ENCODE data around the gene MYO9B. TPM values are rescaled to one million over a fixed set of nuclear protein-coding genes. Genes with fewer than 3 reads are reported as not detected.
"Not testable (repeated sequence)": the region's sequence is repeated elsewhere in the genome, so short reads cannot be mapped to it uniquely, and the experiment has no call there.

Gene MYO9B
- total RNA-seq, 1 donor from 2014 or later, result 27.5 TPM

DNA sequence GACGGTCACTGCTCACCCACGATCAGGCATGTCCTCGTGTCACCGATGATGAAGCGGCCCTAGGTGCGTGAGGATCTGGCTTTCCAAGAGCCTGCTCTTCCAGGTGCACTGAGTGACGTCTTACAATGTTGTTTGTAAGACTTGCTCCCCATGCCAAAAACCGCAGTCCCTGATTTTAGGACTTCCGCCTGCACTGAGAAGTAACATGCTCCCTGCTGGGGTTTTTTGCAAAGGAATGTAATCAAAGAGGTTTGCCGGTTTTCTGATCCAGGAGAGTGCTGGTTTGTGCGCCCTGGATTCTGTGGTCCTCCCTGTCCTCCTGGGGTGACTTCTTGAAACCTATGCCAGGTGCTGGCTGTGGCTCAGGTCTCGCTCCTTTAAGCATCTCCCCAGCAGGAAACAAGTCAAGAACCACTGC, 38.8 kb downstream of the MYO9B start:
- DNase-seq, result no peak

DNA sequence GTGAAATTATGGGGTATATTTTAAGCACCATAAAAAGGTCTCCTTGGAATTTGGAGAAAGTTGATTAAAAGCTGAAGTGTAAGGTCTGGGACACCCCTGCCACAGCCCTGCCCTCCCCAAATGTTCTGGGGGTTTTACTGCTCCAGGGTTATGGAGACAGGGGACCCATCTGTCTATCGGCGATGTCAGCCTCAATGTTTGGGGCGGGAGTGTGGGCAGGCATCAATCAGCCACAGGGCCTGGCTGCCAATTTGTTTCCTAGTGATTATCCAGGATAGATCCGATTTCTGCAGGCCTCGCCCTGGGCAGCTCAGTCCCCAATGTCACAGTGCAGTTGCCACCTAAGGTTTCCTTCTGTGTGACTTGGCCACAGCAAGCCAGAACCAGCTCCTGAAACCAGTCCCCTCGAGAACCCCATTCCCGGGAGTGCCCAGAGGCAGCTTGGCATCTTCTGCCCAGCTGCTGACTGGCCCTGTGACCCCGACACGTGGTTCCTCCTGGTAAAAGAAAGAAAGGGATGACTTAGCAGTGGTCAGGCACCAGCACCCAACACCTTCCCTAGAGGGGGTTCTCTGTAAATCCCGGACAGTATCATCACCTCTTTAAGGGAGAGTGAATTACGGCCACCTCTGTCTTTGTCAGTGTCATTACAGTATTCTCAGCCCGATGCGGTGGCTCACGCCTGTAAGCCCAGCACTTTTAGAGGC, 41.6 kb downstream of the MYO9B start:
- no peak for DNase-seq

DNA sequence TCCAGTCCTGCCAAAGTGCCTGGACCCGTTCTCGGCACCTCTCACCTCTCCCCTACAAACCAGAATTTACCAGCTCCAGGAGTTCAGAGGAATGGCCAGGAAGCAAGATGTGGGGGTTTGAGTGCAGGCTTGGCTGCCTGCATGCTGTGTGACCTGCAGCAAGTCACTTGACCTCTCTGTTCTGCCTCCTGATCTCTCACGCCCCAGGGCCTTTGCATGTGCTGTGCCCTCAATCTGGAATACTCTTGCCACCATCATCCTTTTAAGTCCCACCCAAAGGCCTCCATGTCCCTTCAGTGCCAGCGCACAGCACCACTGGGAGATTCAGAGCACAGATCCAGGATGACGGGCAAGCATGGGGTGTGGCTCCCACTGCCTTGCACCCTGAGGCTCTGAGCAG, 43.4 kb downstream of the MYO9B start:
- no peak for DNase-seq

DNA sequence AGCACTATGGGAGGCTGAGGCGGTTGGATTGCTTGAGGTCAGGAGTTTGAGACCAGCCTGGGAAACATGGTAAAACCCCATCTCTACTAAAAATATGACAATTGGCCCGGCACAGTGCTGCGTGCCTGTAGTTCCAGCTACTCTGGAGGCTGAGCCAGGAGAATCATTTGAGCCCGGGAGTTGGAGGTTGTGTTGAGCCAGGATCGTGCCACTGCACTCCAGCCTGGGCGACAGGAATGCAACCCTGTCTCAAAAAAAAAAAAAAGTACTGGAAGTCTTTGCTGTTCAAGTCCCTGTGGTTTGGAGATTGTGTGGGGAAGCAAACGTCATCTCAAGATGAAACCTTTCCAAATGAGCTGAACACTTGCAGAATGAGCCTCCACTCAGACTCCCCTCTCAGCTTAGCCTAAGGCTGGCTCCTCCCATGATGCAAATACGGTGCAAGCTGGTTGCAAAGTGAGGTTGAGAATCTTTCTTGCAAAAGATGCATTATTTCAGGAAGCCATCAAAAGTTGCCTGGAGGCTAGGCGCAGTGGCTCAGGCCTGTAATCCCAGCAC, 46.2 kb downstream of the MYO9B start:
- no peak for DNase-seq

DNA sequence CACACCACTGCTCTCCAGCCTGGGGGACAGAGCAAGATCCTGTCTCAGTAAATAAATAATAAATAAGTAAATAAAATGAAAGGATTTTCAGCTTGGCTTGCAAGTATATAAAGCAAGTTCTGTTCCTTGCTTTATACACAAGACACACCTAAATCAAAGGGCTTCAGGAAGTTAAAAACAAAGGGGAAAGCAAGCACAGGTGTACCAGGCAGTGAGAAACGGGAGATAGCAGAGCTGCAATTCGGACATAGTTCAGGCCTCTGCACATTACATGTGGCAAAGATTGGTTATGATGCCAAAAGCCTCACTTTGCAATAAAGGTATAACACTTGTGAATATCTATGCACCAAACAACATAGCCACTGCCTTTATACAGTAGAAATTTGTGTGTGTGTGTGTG, 47.5 kb downstream of the MYO9B start:
- DNase-seq, result no peak

DNA sequence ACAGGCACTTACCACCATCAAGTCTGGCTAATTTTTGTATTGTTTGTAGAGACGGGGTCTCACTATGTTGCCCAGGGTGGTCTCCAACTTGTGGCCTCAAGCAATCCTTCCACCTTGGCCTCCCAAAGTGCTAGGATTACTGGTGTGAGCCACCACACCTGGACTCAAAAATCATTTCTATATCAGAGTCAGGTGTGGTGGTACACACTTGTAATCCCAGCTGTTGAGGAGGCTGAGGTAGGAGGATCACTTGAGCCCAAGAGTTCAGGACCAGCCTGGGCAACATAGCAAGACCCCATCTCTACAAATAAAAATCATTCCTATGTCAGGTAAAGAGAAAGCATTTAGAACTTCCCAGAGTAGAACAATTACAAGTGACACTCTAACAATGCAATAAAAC, 48.4 kb downstream of the MYO9B start:
- DNase-seq, result no peak

DNA sequence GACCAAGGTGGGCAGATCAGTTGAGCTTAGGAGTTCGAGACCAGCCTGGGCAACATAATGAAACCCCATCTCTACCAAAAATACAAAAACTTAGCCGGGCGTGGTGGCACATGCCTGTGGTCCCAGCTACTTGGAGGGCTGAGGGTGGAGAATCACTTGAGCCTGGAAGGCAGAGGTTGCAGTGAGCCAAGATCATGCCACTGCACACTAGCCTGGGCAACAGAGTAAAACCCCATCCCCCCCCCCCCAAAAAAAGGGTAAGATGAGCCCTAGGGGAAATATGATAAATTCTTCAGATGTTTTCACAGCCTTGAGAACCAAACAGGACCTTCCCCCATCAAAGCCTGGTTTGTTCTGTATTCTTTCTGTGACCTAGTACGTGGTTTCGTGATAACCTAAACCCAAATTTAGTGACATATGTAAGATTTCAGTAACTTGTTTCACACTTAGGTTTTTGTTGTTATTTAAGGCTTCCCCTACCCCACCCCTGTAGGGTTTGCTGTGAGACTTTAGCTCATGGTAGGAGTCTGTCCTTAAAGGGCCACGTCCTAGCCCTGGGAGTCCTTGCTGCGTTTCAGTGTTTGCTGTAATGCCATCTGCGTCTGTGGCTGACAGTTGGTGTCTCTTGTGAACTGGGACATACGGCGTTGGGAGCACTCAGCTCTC, 49.6 kb downstream of the MYO9B start:
- no peak for DNase-seq

DNA sequence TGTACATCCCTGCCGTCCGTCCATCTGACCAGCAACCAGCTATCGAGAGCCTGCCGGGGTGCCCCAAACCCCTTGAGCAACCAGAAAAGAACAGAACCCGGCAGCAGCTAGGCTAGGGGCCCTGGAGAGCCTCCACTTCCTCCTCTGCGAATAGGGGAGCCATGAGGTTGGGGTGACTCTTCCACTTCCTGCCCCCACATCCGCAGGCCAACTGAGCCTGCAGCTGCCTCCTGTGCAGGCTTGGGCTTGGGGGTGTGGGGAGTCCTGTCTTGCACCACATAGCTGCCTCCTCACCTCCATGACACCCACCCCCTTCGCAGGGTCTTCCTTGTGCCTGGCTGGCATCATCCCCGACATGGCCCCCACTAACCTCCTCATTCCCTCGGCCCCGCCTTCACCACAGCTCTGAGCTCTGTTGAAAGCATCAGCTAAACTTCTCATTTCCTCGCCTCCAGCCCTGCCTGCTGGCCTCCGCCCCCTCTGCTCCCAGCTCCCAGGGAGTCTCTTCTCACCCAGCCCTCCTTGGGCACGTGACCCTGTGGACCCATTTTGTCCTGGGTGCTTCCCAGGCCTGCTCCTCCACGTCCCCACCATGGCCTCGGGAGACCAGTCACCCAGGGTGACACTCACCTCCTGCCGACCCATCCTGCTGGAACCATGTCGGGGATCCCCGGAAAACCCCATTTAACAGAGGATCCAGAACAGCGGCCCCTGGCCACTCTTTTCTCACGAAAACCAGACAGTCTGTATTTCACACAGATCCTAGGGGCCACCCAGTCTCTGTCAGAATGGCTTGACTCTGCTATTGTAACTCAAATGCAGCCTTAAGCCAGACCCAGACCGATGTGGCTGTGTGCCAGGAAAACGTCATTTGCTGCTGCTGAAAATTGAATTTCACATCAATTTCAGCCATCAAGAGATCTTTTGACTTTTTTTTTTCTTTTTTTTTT, 50.4 kb downstream of the MYO9B start:
- peak; percentile 24 for DNase-seq

DNA sequence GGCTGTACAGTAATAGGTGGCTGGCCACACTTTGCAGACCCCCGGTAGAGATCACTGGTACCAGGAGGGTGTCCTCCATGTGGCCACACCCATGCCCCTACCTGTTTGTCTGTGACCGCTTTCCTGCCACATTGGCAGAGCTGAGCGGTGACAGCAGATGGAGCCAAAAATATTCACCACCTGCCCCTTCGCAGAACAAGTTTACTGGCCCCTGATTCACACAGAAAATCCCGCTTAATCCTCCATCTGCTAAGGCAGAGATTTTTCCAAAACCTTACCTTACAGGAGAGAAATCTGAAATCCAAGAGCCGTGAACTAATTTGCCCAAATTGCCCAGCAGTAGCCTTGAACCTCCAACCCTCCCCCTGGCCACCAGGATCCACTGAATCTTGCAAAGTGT, 52.1 kb downstream of the MYO9B start:
- no peak for DNase-seq

DNA sequence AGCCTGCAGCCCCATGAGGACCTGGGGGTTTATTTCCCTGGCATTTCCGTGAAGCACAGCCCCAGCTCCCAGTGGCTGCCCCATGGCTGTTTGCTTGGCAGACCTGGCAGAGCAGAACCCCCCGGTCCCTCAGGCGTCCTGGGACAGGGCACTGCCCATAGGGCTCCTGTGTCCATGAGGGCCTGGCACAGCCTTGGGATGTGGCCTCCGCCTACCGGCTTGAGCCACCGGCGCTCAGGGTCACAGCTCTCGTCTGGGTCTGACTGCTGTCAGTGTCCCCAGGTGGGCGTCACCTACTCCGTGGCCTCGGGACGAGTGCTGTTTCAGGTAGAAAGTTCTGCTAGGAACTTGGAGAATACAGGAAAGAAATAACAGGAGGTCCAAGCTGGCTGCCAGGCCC, 52.8 kb downstream of the MYO9B start:
- no peak for DNase-seq

DNA sequence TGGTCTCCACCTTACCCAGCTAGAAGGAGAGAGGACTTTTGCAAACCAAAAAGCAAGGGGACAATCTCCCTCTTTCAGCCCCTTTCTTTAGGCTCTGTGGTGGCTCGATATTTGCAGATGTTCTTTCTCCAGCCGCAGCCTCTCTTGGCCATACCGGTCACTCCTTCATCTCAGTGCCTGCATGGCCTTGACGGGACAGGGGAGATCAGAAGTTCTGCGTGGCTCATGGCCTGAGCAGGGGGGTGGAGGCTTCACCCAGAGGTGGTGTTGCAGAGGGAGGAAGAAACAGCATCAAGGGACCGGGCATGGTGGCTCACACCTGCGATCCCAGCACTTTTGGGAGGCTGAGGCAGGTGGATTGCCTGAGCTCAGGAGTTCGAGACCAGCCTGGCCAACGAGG, 53.2 kb downstream of the MYO9B start:
- DNase-seq, result no peak

DNA sequence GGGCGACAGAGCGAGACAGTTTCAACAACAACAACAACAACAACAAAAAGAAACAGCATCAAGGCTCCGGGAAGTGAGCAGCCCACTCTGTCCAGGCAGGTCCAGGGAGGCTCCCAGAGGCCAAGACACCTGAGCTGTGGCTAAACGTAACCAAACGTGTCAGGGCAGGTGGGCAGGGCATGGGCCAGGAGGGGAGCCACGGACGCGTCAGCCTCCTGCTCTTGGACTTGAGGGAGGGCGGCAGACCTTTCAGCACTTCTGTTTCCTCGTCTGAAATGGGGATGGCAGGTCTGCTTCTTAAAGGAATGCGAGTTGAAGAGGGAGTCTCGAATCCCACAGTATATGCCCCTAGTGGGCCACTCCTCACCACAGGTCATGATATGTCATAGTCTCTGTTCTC, 53.8 kb downstream of the MYO9B start:
- no peak for DNase-seq

DNA sequence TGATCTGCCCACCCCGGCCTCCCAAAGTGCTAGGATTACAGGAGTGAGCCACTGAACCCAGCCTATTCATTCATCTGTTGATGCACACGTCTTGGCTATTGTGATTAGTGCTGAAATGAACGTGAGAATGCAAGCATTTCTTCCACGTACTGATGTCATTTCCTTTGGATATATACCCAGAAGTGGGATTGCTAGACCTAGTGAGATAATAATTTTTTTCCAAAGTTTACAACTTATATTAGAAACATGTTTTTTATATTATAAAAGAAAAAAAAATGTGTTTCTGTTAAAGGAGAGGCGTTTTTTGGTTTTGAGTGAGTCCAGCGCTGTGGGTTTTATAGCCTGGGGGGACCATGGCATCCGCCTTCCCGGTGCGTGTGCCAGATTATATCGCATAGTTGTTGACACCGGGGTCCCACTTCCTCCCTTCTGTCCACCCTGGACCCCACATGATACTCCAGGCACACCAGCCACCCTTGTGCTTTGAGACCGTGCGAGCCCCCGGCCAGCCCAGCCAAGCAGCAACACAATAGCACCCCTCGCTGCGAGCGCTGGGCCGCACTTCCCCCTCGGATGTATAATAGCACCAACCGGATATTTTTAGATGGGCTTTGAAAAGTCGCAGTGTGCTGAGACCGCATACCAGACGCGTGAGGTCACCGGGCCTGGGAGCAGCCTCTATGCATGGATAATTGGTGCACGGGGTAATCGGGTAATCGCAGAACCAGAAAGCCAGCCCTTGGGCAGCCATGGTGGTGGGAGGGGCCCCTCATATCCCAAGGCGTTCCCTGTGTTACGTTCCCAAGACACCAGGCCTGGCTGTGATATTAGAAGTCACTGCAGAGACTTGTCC, 59.6 kb downstream of the MYO9B start:
- peak; percentile 97 for DNase-seq

DNA sequence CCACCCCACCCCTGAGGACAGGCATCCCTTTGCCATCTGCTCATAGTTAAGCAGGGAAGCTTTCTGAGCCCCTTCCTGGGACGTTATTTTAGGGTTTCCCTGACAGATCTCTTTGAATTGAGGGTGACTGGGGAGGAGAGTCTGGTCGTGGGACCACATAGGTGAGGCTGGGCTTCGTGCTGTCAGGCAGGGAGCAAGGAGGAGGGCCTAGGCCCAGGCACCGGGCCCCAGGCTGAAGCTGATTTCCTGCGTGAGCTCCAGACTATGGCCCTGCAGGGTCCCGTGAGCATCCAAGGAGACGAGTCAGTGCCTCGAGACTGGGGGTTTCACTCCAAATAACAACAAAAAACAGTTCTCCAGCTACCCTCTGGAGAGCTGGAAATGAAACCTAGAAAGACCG, 60.4 kb downstream of the MYO9B start:
- no peak for DNase-seq

DNA sequence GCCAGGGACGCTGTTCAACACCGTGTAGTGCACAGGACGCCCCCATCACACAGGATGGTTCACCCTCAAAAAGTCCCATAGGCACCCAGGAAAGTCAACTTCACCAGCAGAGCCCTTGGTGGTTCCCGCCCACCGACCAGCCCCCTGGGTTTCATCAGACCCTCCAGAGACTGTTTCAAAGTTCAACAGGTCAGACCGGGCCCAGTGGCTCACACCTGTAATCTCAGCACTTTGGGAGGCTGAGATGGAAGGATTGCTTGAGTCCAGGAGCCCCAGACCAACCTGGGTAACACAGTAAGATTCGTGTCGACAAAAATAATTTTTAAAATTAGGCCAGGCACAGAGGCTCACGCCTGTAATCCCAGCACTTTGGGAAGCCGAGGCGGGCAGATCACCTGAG, 61.0 kb downstream of the MYO9B start:
- DNase-seq, result no peak

DNA sequence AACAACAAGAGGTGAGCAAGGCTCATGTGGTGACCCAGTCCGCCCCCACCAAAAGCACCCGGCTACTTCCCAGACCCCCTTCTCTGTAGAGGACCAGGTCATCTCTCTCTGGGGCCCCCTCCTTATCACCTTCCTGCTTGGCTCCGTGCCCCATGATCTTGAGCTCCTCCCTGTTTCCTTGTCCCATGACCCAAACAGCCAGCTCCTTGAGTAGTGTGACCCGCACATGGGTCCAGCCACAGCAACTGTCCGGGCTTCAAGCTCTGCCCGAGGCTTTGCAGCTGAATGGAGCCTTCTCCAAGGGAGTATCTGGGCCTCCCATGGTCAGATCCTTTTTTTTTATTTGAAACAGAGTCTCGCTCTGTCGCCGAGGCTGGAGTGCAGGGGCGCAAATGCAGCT, 61.8 kb downstream of the MYO9B start:
- no peak for DNase-seq

DNA sequence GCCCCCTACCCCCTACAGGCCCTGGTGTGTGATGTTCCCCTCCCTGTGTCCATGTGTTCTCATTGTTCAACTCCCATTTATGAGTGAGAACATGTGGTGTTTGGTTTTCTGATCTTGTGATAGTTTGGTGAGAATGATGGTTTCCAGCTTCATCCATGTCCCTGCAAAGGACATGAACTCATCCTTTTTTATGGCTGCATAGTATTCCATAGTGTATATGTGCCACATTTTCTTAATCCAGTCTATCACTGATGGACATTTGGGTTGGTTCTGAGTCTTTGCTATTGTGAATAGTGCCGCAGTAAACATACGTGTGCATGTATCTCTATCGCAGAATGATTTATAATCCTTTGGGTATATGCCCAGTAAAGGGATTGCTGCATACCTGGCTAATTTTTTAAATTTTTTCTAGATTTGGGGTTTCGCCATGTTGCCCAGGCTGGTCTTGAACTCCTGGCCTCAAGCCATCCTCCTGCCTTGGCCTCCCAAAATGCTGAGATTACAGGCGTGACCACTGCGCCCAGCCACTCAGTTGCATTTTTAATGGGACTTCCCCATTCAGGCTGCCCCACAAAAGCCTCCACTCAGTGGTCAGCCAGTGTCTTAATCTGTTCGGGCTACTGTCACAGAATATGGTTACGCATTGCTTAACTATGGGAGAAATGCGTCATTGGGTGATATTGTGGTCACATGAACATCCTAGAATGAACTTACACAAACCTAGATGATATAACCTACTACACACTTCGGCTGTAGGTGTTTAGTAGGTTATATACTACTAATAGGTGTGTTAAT, 62.7 kb downstream of the MYO9B start:
- DNase-seq, result not testable (repeated sequence)

DNA sequence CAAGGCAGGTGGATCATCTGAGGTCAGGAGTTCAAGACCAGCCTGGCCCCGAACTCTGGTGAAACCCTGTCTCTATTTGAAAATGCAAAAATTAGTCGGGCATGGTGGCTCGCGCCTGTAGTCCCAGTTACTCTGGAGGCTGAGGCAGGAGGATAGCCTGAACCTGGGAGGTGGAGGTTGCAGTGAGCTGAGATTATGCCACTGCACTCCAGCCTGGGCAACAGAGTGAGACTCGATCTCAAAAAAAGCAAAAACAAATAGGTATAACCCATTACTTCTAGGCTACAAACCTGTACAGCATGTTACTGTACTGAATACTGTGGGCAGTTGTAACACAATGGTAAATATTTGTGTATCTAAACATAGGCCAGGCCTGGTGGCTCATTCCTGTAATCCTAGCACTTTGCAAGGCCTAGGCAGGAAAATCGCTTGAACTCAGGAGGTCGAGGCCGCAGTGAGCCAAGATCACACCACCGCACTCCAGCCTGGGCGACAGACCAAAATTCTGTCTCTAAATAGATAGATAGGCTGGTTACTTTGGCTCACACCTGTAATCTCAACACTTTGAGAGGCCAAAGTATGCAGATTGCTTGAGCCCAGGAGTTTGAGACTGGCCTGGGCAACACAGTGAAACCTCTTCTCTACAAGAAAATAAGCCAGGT, 63.5 kb downstream of the MYO9B start:
- no peak for DNase-seq

DNA sequence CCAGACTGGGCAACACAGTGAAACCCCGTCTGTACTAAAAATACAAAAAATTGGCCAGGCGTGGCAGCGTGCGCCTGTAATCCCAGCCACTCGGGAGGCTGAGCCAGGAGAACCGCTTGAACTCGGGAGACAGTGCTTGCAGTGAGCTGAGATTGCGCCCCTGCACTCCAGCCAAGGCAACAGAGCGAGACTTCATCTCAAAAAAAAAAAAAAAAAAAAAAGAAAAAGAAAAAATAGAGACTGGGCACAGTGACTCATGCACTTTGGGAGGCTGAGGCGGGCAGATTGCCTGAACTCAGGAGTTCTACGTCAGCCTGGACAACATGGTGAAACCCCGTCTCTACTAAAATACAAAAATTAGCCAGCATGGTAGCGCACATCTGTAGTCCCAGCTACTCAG, 69.2 kb downstream of the MYO9B start:
- not testable (repeated sequence) for DNase-seq
